ENCODE results near the gene HMG20B.

DNA sequence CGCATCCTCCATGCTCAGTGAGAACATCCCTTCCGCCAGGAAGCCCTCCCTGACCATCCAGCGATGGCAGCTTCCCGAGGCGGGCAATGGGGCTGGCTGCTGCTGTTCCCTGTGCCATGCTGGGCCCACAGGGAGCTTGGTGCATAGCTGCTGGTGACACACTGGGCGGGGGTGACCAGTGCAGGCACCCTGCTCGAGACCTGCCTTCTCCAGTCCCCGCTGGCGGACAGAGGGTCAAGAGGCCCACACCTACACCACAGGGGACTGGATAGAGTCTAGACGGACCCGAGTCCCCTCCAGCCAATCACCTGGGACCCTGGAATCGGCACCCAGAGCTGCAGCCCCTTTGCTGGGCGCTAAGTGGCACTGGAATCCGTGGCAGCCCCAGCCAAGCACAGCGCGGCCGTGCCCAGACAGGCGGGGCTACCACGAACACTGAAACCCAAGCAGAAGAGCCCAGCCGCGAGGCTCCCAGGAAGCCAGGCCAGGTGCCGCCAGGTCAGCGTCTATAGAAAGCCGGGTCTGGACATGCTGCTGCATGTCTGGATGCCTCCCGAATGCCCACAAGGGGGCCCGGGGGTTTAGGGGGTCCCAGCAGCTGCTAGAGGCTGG is 42.9 kb downstream of the HMG20B start:
- TF ChIP-seq, protein P1, sequence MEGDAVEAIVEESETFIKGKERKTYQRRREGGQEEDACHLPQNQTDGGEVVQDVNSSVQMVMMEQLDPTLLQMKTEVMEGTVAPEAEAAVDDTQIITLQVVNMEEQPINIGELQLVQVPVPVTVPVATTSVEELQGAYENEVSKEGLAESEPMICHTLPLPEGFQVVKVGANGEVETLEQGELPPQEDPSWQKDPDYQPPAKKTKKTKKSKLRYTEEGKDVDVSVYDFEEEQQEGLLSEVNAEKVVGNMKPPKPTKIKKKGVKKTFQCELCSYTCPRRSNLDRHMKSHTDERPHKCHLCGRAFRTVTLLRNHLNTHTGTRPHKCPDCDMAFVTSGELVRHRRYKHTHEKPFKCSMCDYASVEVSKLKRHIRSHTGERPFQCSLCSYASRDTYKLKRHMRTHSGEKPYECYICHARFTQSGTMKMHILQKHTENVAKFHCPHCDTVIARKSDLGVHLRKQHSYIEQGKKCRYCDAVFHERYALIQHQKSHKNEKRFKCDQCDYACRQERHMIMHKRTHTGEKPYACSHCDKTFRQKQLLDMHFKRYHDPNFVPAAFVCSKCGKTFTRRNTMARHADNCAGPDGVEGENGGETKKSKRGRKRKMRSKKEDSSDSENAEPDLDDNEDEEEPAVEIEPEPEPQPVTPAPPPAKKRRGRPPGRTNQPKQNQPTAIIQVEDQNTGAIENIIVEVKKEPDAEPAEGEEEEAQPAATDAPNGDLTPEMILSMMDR (IDR thresholded peaks at IDR 0.05 in 4 of 5, conservative IDR thresholded peaks at IDR 0.05 in 1 of 5) = no peak
- TF ChIP-seq POLR2A (IDR thresholded peaks at IDR 0.05) = no peak
